Skeletal muscle tissue (tissue), 4 donors: ENCODE results near the gene MSANTD1. TPM values are rescaled to one million over a fixed set of nuclear protein-coding genes. Genes with fewer than 3 reads are reported as not detected.

Experiments
- H3K27ac ChIP-seq: one replicate; pipeline ENCODE4 v1.7.0; 2013; ENCODE audit warnings: mild to moderate bottlenecking, low read depth, low read length, inconsistent platforms
- H3K27me3 ChIP-seq, 3 donors: one replicate each; pipeline ENCODE4 v1.7.0; 2013; ENCODE audit warnings: low read length in 3 of 3; ENCODE audit not compliant: control insufficient read depth in 3 of 3, insufficient read depth in 3 of 3
- H3K36me3 ChIP-seq, 3 donors: one replicate each; pipeline ENCODE4 v1.7.0; 2013; ENCODE audit warnings: low read length in 3 of 3; ENCODE audit not compliant: control insufficient read depth in 3 of 3, insufficient read depth in 3 of 3
- H3K4me1 ChIP-seq, 3 donors: one replicate each; pipeline ENCODE4 v1.7.0; 2013; ENCODE audit warnings: low read length in 3 of 3, mild to moderate bottlenecking in 3 of 3; ENCODE audit not compliant: control insufficient read depth in 3 of 3, insufficient read depth in 3 of 3
- H3K4me3 ChIP-seq, 3 donors: one replicate each; pipeline ENCODE4 v1.7.0; 2013; ENCODE audit warnings: low read length in 3 of 3
- H3K9ac ChIP-seq, 3 donors: one replicate each; pipeline ENCODE4 v1.7.0; 2013; ENCODE audit warnings: low read length in 3 of 3, mild to moderate bottlenecking in 3 of 3, moderate library complexity in 2 of 3, low read depth in 1 of 3
- H3K9me3 ChIP-seq, 3 donors: one replicate each; pipeline ENCODE4 v1.7.0; 2013; ENCODE audit warnings: low read length in 3 of 3; ENCODE audit not compliant: control insufficient read depth in 3 of 3
- total RNA-seq: library from RNA; depleted of rRNA; stranded (reverse); fragments of >200 nt; gene quantifications from one replicate; pipeline ENCODE4 v1.2.3, GENCODE V29; 2014
- donor health status: Osteomylitis.

Gene MSANTD1
- total RNA-seq, 1 donor from 2014 or later: 1.0 TPM

DNA sequence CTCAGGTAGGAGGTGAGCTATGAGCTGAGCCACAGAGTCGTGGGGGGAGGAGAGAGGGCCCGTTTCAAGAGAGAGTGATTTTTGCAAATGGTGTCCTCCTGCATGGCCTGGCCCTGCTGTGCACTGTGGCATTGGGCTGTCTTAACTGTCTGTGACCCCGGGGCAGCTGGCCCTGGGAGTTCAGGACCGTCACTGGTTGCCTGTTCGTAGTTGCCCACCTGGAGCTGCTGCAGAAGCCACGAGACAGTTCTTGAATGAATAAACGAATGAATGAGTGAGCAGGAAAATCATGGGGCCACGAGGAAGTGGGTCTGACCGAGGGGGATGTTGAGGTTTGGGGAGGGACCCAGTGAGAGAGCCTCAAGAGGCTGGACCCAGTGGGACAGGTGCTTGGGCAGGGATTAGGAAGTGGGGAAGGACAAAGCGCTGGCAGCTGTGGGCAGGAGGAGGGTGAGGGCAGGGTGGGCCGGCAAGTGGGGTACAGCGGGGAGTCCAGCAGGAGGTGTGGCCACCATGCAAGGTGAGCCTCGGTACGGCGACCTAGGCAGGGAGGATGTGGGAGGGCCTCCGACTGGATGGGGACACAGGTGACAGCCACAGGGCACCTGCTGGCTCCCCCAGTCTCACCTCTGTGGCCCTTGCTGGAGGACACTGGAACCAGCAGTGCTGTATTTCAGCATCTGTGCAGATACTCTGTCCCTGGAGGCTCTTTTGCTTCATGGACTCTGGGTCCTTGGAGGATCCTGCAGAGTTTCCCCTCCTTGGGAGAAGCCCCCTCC lies 54.0 kb downstream of the MSANTD1 start:
- no peak overlapping the region for H3K4me3 ChIP-seq
- no peak overlapping the region for H3K27ac ChIP-seq
- H3K36me3 ChIP-seq: no peaks in the 10 kb centered on the region
- H3K27me3 ChIP-seq: no peaks in the 10 kb centered on the region
- H3K9me3 ChIP-seq: no peaks in the 10 kb centered on the region
- H3K9ac ChIP-seq: peak overlapping the region in 1 of 3 donors; percentile 33
- H3K4me1 ChIP-seq: peaks cover 29 to 51% (median 49%) of the 10 kb centered on the region in 3 donors

DNA sequence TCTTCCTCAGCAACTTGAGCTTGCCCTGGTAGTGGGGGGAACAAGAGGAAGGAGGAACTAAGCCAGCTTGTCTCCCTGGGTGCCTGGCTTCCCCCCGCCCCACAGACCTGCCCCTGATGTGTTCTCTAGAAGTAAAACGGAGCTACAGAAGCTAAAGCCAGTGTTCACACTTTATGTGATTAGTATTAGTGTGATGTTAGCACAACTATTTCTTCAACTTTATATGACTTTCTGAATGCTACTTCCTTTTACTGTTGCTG lies 54.5 kb downstream of the MSANTD1 start:
- Histone ChIP-seq H3K4me1 (peaks cover 29 to 52% (median 51%) of the 10 kb centered on the region in 3 donors), H3K9ac (peak overlapping the region in 1 of 3 donors; percentile 33), H3K27me3 (no peaks in the 10 kb centered on the region), H3K36me3 (no peaks in the 10 kb centered on the region), H3K27ac (no peak overlapping the region), H3K4me3 (no peak overlapping the region), H3K9me3 (no peaks in the 10 kb centered on the region)

DNA sequence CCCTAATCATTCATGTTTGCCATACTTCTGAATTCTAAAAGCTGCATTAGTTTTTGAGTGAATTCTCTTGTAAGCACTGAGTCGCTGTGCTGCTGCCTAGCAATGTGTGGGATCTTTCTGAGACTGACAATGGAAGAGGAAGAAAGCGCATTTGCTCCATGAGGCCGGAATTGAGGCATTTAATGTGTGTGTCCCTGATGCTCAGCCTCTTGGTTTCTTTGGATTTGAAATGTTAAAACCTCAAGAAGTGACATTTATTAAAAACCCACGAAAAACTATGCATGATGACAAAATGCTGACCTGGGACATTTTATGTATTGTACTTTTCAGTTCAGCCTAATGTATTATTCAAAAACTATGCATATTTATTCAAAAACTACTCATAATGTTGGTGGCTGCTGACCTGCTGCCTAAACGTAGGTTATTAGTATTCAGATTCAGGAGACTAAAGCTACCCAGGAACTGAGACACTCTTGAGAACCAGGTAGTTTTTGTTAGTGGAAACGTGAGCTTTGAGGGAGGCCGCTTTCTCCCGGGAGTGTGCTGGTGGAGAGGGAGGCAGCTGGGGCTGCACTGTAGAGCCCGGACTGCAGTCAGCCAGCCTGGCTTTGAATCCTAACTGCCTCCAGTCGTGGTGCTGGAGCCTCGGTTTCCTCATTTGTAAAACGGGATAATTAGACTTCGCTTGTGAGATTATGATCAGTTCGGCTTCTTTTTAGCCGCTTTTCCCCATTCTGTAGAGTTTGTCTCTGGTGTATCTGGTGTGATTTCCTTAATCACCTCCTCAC lies 55.2 kb downstream of the MSANTD1 start:
- H3K9me3 ChIP-seq: no peaks in the 10 kb centered on the region
- no peaks in the 10 kb centered on the region for H3K27me3 ChIP-seq
- H3K4me3 ChIP-seq: peak overlapping the region in 2 of 3 donors; percentile 2 to 45
- H3K4me1 ChIP-seq: peaks cover 28 to 50% (median 48%) of the 10 kb centered on the region in 3 donors
- no peaks in the 10 kb centered on the region for H3K36me3 ChIP-seq
- peak overlapping the region in 2 of 3 donors; percentile 3 to 40 for H3K9ac ChIP-seq
- no peak overlapping the region for H3K27ac ChIP-seq

DNA sequence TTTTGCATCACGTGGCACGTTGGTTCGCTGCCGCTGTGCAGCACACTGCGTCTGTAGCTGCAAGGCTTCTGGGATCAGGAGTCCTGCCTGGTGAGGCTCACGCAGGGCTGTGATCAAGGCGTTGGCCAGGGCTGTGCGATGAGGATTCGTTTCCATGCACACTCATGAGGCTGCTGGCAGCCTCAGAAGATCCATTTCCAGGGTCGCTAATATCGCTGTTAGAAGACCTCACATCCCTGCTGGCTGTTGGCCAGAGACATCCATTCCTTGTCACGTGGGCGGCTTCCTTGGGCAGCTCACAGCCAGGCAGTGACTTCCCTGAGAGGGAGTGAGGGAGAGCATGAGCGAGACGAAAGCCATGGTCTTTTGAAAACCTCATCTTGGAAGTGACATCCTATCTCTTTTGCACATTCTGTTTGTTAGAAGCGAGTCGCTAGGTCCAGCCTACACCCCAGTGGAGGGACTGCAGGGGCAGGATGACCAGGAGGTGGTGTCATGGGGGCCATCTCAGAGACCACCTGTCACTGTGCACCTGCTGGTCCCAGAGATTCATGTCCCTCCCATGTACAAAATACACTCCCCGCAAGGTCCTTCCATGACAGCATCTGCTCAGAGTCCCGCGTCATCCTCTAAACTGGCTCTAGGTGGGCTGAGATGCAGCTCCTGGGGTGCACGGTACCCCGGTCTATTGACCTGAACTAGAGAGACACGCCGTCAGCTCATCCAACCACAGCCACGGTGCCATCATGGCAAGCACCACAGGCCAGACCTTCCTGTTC lies 56.1 kb downstream of the MSANTD1 start:
- H3K4me3 ChIP-seq: peak overlapping the region; percentile 25 to 59 (median 45)
- peaks cover 19 to 41% (median 41%) of the 10 kb centered on the region in 3 donors for H3K4me1 ChIP-seq
- no peaks in the 10 kb centered on the region for H3K27me3 ChIP-seq
- no peaks in the 10 kb centered on the region for H3K9me3 ChIP-seq
- no peak overlapping the region for H3K27ac ChIP-seq
- H3K9ac ChIP-seq: peak overlapping the region in 1 of 3 donors; percentile 45
- no peaks in the 10 kb centered on the region for H3K36me3 ChIP-seq

DNA sequence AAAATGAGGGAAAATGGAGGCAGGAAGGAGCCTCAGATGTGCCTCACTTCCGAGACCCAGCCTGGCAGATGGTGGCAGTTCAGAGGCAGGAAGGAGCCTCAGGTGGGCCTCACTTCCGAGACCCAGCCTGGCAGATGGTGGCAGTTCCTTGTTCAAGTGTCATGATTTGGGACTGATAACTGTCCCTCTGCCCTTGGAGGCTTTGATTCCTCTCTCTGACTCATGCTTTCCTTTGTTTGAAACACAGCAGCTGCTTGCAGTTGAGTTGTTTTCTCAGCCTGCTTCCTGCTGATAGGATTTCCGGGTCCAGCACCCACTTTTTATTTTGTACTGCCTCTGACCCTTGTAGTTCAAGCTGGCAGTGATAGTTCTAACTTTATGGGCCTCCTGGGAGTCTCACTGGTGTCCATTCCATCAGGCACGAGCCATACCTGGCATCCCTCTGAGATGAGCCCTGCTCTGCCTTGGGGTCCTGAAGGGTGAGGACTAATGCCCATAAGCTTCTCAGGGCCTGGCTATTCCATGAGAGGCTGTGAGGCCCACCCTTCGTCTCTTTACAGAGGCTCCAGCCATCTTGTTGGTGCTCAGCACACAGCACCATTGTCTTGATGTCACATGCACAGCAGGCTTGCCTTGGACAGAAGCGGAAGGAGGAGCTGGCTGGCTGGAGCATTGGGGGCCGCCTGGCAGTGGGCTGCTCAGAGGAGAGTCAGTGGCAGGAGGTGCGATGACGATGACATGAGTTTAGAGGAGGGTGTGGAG lies 56.8 kb downstream of the MSANTD1 start:
- Histone ChIP-seq H3K9ac (peak overlapping the region in 1 of 3 donors; percentile 45), H3K27ac (no peak overlapping the region)

More for the DNA sequence above, 56.8 kb downstream of the MSANTD1 start:
- Histone ChIP-seq H3K9me3 (no peaks in the 10 kb centered on the region), H3K4me1 (peaks cover 19 to 41% (median 41%) of the 10 kb centered on the region in 3 donors), H3K4me3 (peak overlapping the region in 1 of 3 donors; percentile 22), H3K27me3 (no peaks in the 10 kb centered on the region), H3K36me3 (no peaks in the 10 kb centered on the region)

Other genes starting within 250 kb of the MSANTD1 start
- gene HTT-AS, start 174.6 kb upstream of the MSANTD1 start, total RNA-seq: not detected
- gene HTT, start 174.5 kb upstream of the MSANTD1 start, total RNA-seq: 43.8 TPM
- gene RGS12, start 43.9 kb downstream of the MSANTD1 start, total RNA-seq: 28.2 TPM
- gene HGFAC, start 192.8 kb downstream of the MSANTD1 start, total RNA-seq: 0.52 TPM
- 9.9 TPM for gene DOK7, start 214.1 kb downstream of the MSANTD1 start, total RNA-seq